Endothelial cell of hepatic sinusoid (primary cell): ENCODE data around the gene SLC4A1.

Experiments
- in situ Hi-C: cut with HindIII; loops from 2 replicates; pipeline ENCODE4 v1.10.0; 2017; ENCODE audit warnings: low sequenced_read_pairs

The SLC4A1 gene

DNA sequence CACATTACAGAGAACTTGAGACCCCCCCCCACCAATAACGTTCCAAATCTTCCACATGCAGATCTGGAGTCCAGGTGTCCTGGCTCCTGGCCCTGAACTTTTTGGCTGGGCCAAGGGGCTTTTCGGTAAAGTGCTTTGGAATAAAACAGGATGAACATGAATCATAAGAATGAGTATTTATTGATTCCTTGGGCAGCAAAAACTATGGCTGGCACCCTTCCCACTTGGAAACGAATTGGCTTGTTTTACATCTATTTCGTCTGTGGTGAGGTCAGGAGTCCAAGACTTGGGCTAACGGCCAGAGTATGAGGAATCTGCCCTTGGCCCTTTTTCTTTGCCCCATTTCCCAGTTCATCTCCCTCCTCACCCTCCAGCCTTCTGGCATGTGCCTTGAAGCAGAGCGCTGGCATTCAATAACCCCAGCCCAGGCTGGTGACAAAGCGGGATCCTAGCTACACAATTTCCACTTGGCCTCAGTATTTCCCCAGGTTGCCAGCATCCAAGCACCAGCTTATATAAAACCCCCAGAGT, 44.3 kb downstream of the SLC4A1 start:
- in situ Hi-C loops, result loop anchor here (5.0 to 25.0 kb wide), 2 partner anchors 49 to 414 kb away; no protein-coding TSS in a partner anchor

- in situ Hi-C loops, result loop anchor here (5.0 to 25.0 kb wide), 2 partner anchors 50 to 415 kb away; no protein-coding TSS in a partner anchor
Observed at GRCh38 chr17:44222112-44222869, 45.6 kb downstream of the SLC4A1 start.

DNA sequence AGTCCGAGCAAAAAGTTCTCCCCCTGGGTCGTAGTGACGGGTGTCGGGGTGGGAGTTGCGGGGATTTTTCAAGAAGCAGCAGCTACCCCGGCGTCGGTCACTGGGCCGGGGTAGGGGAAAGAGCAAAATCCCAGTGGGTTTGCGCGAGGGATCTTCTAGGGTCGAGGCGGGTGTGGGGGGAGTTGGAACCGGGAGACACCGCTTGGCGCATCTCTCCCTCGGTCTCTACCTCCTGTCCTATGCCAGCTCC, 46.1 kb downstream of the SLC4A1 start:
- in situ Hi-C loops, result loop anchor here (5.0 to 25.0 kb wide), 2 partner anchors 51 to 416 kb away; no protein-coding TSS in a partner anchor

GRCh38 chr17:44221084-44221861, 46.7 kb downstream of the SLC4A1 start:
- in situ Hi-C loops, result loop anchor here (5.0 to 25.0 kb wide), 2 partner anchors 51 to 416 kb away; no protein-coding TSS in a partner anchor

DNA sequence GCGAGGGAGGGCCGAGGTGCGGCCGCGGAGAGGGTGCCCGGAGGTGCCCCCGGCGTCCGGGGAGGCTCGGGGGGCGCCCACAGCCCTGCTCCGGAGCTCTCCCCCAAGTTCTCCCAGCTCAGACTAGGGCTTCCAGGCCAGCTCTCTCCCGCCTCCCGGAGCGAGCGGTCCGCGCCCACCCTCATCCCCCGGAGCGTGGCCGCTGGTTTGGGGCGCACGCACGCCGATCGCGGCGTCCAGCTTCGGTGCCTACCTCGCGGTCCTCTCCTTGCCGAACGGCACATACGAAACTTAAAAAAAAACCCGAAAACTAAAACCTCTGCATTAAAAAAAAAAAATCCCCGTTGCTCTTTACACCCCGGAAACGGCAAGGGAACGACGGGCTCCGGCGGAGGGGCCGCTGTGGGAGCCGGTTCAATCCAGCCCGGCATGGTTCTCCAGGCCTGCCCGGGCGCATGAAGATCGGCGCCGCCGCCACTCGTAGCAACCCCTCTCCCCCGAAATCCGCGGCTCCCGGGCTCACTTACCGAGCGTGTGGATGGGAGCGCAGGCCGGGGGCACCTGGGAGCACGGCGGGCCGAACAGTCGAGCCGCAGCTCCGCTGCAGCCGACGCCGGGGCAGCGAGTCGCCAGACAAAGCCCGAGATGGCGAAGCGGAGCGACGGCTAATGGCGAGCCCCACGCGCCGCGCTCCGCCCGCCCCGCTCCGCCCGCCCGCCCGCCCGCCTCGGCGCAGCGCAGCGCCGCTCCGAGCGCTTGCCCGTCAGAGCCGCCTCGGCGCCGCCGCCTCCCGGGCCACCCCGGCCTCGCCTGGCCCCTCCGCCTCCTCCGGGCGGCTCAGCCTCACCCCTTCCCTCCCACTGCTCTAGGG, 47.5 kb downstream of the SLC4A1 start:
- in situ Hi-C loops, result loop anchor here (5.0 to 25.0 kb wide), 2 partner anchors 52 to 417 kb away; no protein-coding TSS in a partner anchor

DNA sequence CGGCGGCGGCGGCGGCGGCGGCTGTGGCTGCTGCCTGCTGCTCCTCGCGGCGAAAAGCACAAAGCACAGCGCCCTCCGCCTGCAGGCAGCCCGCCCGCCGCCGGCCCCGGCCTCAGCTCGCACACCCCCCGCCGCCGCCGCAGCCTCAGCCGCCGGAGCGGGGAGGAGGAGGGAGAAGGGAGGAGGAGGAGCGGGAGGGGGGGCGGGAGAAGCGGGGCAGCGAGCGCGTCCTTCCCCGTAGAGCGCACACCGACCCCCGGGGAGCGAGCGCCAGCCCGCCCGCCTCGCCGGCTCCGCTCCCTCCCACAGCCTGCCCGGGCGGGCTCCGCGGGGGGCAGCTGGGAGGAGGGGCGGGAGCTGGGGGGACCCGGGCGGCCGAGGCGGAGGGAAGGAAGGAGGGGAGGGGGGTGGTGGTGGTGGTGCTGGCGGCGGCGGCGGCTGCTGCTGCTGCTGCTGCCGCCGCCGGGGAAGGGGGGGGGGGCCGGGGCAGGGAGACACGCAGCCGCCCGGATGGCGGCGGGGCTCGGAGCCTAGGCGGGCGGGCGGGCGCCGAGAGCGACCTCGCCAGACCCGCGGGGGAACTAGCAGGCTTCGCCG, 48.2 kb downstream of the SLC4A1 start, which contains the start of gene UBTF:
Gene UBTF, minus strand, starts transcription at position 60 of the 597 bp plus-strand sequence. CDS start 1,446 bp downstream, outside the sequence.
- in situ Hi-C loops, result loop anchor here (5.0 to 25.0 kb wide), 2 partner anchors 53 to 418 kb away; no protein-coding TSS in a partner anchor

DNA sequence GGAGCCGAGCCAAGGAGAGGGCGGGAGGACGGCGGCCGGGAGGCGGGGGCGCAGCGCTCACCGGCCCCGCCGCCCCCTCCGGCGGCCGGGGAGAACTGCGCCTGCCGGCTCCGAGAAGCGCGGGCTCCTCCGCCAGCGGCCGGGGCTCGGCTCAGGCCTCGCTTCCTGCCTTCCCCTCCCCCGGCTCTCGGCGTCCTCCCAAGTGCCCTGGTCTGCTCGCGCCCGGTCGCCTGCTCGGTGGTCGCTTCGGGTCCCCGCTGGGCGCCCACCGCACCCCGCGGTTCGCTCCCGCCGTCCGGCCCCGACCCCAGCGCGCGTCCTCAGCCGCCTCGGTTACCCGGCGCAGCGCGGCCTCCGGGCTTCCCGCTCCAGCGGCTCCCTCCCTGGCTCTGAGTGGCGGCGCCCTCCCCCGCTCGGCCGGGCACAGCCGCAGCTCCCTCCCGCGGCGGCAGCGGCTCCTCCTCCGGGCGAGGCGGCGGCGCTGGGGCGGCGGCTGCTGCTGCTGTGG, 48.8 kb downstream of the SLC4A1 start:
- in situ Hi-C loops, result loop anchor here (25.0 kb wide), 1 partner anchor 418 kb away; no protein-coding TSS in a partner anchor

DNA sequence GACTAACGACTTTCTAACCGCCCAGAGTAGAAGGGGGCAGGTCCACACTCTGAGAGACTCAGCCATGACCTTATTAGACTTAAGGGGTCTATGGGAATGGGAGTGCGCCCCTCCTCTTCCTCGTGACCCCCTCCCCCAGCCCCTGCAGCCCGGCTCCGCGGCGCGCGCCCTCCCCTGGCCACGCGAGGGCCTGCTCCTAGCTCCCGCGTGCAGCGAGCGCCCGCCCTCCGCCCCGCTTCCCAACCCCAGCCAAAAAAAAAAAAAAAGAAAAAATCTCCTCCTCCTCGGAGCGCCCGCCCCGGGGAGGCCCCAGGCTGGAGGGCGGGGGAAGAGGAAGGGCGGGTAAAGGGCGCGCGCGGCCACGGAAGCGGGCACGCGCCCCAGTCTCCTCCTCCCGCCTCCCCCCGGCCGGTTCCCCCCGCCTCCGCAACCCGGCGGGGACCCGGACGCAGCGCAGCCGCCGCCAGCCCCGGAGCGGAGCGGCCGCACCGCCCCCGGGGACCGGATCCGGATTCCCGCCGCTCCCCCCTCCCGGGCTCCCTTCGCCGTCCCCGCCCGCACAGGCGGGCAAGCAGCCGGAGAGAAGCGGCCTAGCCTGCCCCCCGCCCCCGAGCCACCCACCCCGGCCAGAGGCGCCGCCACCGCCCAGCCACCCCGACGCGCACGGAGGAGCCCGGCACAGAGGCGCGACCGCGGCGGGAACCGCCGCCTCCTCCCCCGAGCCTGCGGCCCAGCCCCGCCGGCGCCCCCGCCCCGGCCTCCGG, 49.4 kb downstream of the SLC4A1 start:
- in situ Hi-C loops, result loop anchor here (25.0 kb wide), 1 partner anchor 419 kb away; no protein-coding TSS in a partner anchor

DNA sequence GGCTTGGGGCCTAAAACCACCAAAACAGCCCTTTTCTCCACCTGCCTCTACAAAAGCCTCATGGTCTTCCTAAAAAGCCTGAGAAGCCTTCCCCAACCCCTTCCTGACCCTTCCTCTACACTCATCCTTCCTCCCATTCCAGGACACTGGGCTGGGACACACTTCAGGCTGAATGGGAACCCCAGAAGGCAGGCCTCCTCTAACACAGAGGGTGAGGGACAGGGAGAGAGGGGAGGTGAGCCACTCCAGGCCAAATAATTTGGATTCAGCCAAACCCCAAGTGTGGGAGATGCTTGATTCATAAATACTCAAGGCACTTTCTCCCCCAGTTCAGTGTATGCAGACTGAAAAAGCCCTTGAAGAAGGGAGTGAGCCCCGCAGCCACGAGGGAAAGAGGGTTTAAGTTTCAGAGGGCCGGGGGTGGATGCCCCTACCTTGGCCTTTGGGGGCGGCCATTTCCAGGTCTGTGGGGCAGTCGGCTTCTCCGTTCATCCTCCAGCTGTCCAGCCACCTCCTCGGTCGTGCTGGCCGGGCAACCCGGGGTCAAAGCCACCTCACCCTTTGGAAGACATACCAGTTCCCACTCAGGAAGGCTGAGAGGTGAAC, 50.1 kb downstream of the SLC4A1 start:
- in situ Hi-C loops, result loop anchor here (25.0 kb wide), 1 partner anchor 419 kb away; no protein-coding TSS in a partner anchor

- in situ Hi-C loops, result loop anchor here (25.0 kb wide), 1 partner anchor 421 kb away; no protein-coding TSS in a partner anchor
Observed at GRCh38 chr17:44216694-44217093, 51.2 kb downstream of the SLC4A1 start.

DNA sequence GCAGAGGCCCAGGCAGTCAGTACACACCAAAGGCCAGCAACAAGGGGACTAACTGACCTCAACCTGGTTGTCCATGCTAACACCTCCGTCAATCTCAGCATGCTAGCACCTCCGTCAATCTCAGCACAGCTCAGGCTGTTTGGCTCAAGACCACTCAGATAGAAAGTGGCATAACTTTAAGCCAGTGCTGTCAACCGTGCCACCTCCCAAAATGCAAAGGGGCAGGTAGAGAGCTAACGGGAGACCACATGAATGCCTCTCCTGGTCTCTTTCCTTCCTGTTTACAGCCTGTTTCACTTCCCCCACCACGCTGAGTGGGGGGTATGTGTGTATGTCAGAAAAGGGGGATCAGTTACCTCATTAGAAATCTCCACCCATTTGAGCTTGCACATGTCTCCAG, 51.8 kb downstream of the SLC4A1 start:
- in situ Hi-C loops, result loop anchor here (25.0 kb wide), 1 partner anchor 421 kb away; no protein-coding TSS in a partner anchor

GRCh38 chr17:44214896-44215295, 53.0 kb downstream of the SLC4A1 start:
- in situ Hi-C loops, result loop anchor here (25.0 kb wide), 1 partner anchor 422 kb away; no protein-coding TSS in a partner anchor

- in situ Hi-C loops, result loop anchor here (25.0 kb wide), 1 partner anchor 423 kb away; no protein-coding TSS in a partner anchor
Observed at GRCh38 chr17:44214230-44214494, 53.8 kb downstream of the SLC4A1 start.

DNA sequence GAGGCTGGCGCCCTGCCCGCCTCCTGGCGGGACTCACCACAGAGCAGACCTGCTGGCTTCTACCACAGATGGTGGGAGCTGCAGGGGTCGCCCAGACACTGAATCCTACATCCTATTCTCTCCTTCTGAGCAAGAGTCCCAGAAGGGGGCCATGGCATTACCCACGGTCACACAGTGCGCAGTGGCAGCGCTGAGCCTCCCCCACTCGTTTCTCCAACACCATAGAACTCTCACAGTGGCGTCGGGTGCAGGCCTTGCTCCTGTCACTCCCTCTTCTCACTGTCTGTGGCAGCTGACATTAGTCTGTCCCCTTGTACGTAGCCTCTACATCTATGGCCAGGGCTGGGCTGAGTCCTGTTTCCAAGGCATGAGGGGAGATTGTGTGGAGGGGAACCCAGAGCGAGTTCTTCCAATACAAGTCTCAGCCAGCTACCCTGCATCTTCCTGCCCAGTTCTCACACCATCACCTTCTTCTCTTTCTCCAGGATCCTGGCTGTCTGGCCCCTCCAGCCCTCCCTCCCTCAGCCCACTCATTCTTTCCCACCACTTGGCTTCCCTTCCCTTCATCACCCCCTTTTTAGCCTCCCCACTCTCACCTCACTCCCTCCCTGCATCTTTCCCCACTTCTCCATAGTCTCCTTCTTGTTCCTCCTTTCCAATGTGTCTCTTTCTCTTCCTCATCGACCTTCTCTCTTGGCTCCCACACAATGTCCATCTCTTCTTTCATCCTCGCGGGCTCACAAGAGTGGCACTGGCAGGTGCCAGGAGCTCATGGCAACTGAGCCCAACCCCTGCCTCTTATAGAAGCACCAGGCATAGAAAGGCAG, 54.3 kb downstream of the SLC4A1 start:
- in situ Hi-C loops, result loop anchor here (25.0 kb wide), 1 partner anchor 424 kb away; no protein-coding TSS in a partner anchor

DNA sequence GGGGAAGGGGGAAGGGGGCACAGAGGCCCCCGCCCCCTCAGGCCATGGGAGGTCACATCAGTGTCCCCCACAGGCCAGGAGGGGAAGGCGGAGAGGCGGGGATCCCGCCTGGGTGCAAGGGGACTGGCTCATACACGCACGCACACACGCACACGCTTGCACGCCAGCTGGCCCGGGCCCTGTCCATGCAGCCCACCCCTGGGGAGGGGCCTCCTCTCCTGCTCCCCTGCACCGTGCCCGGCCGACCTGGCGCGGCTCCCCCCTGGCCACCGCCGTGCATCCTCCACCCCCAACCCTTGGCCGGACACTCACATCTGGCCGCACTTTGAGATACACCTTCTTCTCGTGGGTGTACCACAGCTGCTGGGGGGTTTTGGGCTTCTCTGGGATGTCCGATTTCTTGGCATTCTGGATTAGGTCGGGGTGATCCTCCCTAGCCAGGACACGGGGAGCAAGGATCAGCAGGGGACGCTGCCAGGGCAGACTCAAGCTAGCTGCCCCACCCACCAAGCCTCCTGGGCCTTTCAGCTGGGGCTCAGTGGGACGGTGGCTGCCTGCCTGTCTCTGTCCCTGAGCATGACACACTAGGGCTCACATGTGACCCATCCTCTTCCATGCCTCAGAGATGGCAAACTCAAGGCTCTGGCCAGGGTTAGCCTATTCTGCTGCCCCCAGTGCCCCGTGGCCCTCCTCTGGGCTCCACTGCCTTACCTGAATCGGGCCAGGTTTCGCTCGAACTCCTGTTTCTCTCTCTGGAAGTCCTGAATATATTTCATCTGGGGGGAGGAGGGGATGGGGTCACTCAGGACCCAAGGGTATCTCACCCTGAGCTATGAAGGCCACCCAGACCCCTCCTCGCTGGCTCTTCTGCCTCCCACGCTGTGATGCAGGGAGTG, 55.2 kb downstream of the SLC4A1 start:
- in situ Hi-C loops, result loop anchor here (25.0 kb wide), 1 partner anchor 425 kb away; no protein-coding TSS in a partner anchor
